GM12892 (cell line): ENCODE measurements around the gene METAP1D.

Experiments used
- POLR2A ChIP-seq: IDR thresholded peaks from 2 replicates; pipeline ENCODE4 v1.6.1; 2011; ENCODE audit warnings: low read depth, low read length, control low read depth
- POLR2AphosphoS5 ChIP-seq: IDR thresholded peaks from 2 replicates; pipeline ENCODE4 v1.6.1; 2011; ENCODE audit warnings: low read depth, low read length, control low read depth
- TAF1 ChIP-seq: IDR thresholded peaks from 2 replicates; pipeline ENCODE4 v1.6.1; 2011; ENCODE audit warnings: low read depth, mild to moderate bottlenecking, control low read depth, low read length, borderline replicate concordance

- TF ChIP-seq POLR2A (no peak), TAF1 (no peak), POLR2AphosphoS5 (no peak)
These were observed 94.8 kb downstream of the METAP1D start for GRCh38 chr2:172094294-172095145.
